NCI-H187 treated with DMSO at 0.1 percent for 48 hours (cell line): ENCODE measurements around the gene DNAJC30.
"Not testable (repeated sequence)": the region's sequence is repeated elsewhere in the genome, so short reads cannot be mapped to it uniquely, and the experiment has no call there.

Experiments
- DNase-seq: peaks from one replicate; lab custom pipeline; 2025; lab: John Stamatoyannopoulos, UW

Gene DNAJC30

DNA sequence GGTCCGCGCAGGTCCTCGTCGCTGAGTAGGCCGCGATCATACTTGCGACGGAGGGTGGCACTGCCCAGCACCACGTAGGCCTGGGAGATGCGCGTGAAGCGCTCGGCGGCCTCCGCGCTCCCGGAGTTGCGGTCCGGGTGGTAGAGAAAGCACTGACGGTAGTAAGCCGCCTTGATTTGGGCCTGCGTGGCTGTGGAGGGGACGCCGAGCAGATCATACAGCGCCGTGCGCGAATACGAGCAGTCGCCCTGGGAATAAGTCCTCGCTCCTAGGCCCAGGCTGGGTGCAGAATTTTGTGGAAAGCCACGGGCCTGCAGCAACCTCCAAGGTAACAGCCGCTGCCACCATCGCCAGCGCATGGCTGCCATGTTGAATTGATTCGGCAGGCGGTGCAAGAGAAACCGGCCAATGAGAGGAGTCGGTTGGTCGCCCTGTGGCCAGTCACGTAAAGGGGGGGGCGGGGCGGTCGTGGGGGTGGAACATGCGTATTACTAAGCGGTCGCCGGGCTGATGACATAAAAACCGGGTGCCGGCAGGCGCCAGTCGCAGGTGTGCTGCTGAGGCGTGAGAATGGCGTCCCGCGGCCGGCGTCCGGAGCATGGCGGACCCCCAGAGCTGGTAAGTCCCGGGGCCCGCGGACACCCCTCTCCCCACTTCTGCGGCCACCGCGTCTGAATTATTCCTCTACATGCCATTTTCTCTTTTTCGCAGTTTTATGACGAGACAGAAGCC, at the start of gene DNAJC30, which contains the start of gene BUD23:
DNAJC30 (minus strand) TSS at position 398 of the 732 bp plus-strand sequence; CDS start at position 368, 30 bp downstream.
BUD23 (plus strand) TSS at position 542 of the 732 bp plus-strand sequence; CDS start at position 571, 29 bp downstream.
- peak; percentile 90 for DNase-seq

DNA sequence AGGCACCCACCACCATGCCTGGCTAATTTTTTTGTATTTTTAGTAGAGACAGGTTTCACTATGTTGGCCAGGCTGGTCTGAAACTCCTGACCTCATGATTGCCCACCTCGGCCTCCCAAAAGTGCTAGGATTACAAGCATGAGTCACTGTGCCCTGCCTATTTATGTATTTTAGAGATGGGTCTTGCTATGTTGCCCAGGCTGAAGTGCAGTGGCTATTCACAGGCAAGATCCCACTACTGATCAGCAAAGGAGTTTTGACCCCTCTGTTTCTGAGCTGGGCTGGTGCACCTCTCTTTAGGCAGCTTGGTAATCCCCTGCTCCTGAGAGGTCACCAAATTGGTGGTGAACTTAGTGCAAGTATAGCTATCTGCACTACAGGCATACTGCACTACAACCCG, 49.1 kb upstream of the DNAJC30 start:
- no peak for DNase-seq

DNA sequence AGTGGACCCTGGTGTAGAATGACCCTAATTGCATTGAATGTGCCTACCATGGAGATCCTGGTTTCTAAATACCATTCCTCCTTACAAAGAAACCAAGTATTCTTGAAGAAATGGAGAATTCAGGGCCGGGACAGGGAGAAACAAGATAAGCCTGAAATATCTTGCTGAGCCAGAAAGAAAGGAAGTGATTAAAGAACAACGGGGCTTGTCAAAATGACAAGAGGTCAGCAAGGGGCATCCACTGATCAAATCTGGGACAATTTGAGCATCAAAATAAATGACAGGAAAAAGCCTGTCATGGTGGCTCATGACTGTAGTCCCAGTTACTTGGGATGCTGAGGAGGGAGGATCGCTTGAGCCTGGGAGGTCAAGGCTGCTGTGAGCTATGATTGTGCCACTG, 47.2 kb upstream of the DNAJC30 start:
- DNase-seq = no peak

DNA sequence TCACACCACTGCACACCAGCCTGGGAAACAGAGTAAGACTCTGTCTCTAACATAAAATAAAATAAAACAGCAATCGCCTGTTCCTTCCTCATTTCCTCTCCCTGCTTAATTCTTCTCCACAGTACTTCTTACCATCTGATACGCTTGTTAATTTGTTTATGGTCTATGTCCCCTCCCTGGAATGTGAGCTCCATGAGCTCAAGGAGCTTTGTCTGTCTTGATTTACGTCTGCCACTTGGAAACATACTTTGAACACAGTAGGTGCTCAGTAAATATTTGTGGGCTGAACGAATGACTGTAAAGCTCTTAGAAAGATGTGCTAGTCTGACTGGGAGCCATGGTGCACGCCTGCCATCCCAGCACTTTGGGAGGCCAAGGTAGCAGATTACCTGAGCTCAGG, 45.3 kb upstream of the DNAJC30 start:
- no peak for DNase-seq

DNA sequence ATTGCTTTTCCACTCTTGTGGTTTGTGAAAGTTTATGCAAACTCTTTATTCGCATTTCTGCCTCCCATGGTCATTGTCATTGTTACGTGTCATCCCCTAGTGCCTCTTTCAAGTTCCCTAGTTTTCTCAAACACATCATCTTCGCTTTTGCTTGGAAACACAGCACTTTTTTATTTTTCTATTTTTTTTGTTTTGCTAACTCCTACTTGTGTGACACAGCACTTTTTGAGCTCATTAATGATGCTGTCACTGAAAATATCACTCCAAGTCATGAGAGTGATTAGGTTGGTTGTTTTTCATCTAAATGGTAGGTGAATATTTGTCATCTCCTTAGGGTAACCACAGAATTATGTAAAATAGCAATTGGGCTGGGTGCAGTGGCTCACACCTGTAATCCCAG, 44.7 kb upstream of the DNAJC30 start:
- DNase-seq = no peak

DNA sequence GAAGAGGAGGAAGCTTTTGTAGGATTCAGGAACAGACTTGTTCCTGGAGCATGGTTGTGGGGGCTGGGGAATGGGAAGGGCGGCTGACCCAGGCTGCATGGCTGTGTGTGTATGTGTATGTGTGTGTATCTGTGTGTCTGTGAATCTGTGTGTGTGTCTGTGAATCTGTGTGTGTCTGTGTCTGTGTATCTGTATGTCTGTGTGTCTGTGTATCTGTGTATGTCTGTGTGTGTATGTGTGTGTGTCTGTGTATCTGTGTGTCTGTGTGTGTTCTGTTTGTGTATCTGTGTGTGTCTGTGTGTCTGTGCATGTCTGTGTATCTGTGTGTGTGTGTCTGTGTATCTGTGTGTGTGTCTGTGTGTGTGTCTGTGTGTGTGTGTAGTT, 42.8 kb upstream of the DNAJC30 start:
- DNase-seq = no peak

DNA sequence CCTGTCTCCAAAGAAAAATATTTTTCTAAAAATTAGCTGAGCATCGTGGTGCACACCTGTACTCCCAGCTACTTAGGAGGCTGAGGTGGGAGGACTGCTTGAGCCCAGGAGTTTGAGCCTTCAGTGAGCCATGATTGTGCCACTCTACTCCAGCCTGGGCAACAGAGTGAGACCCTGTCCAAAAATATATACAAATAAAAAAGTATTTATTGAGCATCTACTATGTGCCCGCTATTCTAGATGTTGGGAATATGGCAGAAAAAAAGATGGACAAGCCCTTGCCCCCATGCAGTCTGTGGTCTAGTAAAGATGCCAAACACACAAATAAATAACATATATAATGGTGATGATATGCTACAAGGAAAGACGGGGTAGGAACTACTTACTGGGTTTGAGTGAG, 40.6 kb upstream of the DNAJC30 start:
- no peak for DNase-seq

DNA sequence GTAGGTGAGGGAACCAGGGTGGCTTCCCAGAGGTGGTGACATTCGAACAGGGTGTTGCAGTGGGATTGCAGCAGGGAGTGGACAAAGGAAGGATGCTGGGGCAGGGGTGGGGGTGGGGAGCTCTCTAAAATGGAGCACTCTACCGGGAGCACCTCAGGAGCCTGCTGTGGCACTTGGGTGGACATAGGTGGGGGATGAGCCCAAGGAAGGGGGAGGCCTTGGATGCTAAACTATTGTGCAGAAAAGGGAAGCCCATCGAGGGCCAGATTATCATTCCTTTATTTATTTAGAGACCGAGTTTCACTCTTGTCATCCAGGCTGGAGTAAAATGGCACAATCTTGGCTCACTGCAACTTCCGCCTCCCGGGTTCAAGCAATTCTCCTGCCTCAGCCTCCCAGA, 39.5 kb upstream of the DNAJC30 start:
- no peak for DNase-seq

DNA sequence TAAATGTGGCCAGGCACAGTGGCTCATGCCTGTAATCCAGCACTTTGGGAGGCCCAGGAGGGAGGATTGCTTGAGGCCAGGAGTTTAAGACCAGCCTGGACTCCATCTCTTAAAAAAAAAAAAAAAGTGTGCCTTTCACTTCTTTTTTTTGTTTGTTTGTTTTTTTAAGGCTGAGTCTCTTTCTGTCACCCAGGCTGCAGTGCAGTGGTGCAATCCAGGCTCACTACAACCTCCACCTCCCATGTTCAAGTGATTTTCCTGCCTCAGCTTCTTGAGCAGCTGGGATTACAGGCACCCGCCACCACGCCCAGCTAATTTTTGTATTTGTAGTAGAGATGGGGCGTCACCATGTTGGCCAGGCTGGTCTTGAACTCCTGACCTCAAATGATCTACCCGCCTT, 38.9 kb upstream of the DNAJC30 start:
- not testable (repeated sequence) for DNase-seq

DNA sequence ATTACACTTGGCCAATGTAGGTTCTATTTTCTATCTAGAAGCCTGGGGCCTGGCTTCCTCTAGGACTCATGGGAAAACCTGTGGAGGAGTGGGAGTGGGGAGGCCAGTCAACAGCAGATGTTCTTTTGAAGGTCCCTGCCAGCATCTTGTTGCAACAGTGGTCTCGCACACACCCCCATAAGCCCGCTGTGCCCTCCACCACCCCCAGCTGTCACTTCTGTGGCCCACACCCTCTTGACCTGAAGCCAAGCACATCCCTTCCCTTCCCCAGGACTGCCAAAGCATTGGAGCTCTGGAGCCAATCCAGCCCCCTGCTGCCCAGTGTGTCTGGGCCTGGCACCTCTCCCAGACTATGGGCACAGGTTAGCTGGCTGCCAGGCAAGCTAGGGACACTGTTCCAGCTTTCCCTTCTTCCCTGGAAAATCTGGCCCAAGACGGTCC, 38.1 kb upstream of the DNAJC30 start:
- DNase-seq = no peak

DNA sequence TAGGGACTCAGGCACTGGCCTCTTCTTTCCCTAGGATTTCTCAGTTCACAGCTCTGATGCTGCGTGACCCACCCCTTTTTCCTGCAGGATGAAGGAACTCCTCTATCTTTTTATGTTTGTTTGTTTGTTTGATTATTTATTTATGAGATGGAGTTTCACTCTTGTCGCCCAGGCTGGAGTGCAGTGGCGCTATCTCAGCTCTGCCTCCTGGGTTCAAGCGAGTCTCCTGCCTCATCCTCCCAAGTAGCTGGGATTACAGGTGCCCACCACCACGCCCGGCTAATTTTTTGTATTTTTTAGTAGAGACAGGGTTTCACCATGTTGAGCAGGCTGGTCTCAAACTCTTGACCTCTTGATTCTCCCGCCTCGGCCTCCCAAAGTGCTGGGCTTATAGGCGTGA, 37.2 kb upstream of the DNAJC30 start:
- DNase-seq = not testable (repeated sequence)

DNA sequence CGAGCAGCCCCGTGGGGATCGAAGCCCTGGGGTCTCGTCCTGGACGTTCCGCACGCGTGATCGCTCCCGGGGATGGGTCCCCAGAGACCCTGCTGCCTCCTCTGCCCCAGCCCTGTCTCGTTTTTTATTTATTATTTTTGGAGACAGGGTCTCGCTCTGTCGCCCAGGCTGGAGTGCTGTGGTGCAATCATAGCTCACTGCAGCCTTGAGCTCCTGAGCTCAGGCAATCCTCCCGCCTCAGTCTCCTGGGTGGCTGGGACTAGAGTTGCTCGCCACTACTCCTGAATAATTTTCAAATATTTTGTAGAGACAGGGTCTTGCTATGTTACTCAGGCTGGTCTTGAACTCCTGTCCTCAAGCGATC, 36.5 kb upstream of the DNAJC30 start:
- DNase-seq = no peak

DNA sequence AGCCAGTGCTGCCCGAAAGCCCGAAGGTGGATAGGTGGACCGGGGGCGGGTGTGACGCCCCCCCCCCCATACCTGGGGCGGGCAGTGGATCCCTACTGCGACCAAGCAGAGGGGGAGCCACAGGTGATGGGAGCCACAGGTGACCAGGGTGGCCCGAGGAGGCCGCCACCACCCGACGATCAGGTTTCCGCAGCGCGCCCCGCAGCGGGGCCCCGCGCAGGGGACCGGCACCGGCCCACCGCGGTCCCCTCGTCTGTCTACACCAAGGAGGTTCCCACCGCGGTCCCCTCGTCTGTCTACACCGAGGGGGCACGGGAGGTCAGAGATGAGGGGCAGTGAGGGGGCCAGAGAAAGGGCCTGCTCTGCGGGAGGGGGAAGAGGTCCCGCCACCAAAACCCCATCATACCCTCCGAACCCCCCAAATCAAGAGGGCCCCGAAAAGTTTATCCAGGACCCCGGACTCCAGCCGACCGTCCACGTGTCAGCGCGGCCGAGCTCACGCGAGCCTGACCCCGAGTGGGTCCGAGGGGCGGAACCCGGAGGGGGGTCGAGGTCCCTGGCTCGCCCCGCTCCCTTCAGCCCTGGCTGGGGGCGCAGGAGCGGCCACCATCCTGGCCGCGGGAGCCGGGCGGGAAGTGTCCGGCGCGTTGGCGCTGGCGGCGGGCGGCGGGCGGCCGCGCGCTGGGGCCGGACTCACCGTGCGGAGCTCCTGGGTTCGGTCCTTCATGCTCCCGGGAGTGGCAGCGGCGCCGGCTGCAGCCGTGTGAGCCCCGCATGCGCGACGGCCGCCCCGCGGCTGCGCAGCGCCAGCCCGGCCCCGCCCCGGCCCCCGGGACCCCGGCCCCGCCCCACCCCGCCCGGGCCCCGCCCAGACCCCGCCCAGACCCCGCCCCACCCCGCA, 35.9 kb upstream of the DNAJC30 start, which contains the start of gene STX1A:
STX1A (minus strand) TSS at position 765 of the 901 bp plus-strand sequence; CDS start at position 727, 38 bp downstream.
- no peak for DNase-seq

DNA sequence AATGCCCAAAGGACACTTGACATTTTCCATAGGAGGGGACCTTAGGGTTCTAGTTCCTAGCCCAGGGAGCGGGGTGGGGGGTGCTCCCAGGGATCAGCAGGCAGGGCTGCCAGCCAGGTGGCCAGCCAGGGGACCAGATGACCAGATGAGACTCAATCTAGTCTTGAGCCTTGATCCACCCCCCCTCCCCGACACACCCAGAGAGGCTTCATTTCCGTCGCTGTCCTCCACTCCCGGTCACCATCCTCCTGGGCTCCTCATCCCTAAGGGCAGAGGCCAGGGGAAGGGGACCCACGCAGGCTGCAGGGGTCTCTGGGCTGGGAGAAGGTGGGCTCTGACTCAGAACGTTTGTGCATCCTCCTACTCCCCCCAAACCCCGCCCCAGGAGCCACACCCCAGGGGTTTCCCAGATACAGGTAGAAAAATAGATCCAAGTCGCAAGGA, 35.2 kb upstream of the DNAJC30 start:
- no peak for DNase-seq

DNA sequence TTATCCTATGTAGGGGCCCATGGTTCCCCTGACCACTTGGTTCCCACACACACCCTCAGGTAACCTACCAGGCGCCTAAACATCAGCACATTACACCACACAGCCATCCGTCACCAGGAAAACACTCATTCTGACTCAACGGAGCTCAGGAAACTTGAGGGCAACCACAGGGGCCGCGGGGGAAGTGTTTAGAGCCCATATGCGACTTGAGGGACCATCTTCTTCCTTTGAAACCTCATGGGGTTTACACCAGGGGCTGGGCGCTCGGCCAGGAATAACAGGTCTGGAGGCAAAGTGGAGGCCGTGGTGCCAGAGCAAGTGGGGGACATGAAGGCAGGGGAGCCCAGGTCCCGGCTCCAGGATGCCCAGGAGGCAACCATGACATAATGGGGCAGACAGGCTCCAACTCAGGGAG, 34.7 kb upstream of the DNAJC30 start:
- no peak for DNase-seq

DNA sequence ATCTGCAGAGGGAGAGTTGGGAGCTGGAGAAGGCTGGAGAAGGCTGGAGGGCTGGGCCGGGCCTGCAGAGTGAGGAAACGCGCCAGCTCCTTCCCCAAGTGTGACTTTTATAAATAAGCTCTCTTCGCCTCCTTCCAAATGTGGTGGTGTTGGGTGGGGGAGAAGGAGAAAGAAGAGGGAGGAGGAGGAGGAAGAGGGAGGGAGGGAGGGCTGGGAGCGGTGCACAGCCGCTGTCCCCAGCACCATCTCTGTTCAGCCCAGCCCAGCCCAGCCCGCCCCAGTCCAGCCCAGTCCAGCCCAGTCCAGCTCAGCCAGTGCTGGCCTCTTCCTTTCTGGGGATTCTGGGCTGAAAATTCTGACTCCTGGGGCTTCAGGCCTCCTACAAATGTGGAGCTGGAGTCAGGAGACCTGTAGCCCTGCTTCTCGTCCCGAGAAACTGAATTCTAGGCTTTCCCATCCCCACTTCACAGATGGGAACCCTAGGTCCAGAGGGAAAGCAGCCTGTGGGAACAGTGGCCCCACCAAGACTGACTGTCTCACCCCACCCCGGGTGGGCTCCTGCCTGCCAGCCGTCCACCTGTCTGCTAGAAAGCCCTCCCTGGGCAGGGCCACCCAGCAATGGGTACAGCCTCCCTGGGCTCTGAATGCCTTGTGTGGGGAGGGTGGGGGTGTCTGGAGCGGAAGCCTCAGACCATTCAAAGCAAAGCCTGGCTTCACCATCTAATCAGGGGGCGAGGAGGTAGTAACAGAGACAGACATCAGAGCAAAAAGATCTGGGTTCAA, 34.0 kb upstream of the DNAJC30 start:
- DNase-seq = no peak

DNA sequence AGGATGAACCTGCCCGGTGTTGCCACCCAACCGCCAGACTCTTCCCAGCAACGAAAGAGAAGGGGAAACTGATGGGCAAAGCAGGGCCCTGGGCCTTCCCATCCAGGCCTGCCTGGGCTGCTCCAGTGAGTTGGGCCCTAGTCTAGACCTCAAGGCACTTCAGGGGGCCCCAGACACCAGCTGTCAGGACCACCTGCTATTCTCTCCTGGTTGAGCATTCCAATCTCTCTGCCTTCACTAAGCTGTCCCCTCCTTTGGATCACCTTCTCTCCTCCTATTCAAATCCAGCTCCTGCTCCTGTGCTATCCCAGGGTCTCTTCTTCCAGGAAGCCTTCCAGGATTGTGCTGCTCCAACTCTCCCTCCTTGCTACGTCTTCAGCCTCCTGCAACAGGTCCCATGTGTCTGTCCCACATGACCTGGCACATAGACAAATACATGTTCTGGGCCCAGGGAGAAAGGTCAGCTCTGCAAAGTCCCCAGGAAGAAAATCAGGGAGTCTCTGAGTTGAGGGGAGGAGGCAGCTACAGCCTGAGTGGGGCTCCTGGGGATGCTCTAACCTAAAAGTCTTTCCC, 33.2 kb upstream of the DNAJC30 start:
- DNase-seq = no peak

DNA sequence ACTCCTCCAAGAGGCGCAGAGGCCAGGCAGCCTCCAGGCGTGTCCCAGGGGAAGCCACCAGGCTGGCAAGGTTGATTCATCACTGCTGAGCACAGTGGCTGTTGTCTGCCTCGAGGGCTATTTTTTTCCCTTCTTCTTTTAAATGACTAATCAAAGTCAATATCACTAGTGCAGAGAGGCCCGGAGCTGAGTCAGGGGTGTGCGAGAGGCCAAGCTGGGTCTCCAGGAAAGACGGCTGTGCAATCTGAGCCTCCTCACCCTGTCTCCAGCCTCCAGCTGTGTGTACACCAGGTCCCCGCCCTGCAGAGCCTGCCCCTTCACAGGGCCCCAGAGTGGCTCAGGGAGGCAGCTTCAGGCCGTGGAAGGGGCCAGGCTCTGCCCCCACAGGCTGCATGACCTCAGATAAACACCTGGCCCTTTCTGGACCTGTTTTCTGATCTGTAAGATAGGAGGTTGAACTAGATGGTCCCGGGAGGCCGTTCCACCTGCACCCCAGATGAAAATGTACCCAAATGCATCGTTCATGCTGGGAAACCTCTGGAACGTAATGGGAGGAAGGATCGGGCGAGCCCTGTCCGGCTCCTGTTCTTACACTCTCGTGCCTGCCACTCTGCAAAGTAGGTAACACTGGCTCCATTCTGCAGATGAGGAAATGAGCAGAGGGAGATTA, 32.5 kb upstream of the DNAJC30 start:
- peak; percentile 49 for DNase-seq

DNA sequence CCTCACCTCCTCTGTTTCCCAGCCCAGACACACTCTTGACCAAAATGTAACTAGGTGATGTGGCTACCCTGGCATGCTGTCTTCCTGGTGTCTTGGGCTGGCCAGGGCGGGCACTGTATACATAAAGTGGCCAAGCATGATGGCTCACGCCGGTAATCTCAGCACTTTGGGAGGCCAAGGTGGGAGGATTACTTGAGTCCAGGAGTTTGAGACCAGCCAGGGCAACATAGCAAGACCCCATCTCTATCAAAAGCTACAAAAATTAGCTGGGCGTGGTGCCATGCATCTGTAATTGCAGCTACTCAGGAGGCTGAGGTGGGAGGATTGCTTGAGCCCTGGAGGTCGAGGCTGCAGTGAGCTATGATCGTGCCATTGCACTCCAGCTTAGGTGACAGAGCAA, 30.1 kb upstream of the DNAJC30 start:
- not testable (repeated sequence) for DNase-seq

DNA sequence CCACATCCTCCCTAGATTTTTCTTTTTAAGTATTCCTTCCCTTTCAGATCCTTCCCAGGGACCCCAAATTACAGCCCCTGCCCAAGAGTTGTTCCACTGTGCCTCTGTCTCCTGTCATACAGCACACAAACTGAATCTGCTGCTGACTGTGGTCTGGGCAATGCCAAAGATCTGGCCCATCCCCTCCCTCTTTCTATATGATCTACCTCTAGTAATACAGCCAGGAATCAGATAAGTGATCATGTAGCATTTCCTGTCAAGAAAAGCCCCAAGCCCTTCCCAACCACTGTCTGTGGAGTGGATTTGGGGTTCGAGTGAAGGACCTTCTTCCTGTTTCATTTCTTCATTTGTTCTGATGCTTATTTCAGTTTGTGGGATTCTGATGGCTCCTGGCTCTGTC, 29.5 kb upstream of the DNAJC30 start:
- DNase-seq = no peak

DNA sequence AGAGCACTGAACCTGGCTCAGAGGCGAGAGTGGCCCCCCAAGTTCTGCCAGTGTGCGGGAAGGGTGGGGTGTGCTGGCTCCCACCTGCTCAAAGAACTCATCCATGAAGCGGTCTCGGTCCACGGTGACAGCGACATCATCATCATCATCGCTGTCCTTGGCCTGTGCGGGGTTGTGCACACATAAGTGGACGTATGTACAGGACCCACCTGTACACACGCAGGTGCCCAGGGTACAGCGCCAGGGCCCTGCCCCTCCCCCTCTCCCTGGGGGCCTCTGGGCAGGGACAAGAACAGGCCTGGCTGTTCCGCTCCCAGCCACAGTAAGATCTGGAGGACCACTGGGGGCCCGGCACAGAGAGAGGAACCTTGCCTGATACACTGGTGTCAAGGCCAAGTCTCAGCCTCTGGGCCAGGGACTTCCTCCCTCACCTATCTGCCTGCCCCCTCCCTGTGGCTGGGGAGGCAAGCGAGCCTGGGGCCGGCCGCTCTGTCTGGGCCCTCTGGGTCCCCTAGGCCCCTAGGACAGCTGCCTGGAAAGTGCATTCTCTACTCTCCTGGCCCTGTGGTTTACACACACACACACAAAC, 25.8 kb upstream of the DNAJC30 start:
- no peak for DNase-seq
